CD4-positive, alpha-beta T cell treated with Interleukin-17A for 1 hour (primary cell): ENCODE measurements around the gene SLC25A44.

Experiments used
- DNase-seq: peaks from one replicate; pipeline ENCODE4 v3.0.0-alpha.2; 2020

SLC25A44 gene, protein sequence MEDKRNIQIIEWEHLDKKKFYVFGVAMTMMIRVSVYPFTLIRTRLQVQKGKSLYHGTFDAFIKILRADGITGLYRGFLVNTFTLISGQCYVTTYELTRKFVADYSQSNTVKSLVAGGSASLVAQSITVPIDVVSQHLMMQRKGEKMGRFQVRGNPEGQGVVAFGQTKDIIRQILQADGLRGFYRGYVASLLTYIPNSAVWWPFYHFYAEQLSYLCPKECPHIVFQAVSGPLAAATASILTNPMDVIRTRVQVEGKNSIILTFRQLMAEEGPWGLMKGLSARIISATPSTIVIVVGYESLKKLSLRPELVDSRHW

DNA sequence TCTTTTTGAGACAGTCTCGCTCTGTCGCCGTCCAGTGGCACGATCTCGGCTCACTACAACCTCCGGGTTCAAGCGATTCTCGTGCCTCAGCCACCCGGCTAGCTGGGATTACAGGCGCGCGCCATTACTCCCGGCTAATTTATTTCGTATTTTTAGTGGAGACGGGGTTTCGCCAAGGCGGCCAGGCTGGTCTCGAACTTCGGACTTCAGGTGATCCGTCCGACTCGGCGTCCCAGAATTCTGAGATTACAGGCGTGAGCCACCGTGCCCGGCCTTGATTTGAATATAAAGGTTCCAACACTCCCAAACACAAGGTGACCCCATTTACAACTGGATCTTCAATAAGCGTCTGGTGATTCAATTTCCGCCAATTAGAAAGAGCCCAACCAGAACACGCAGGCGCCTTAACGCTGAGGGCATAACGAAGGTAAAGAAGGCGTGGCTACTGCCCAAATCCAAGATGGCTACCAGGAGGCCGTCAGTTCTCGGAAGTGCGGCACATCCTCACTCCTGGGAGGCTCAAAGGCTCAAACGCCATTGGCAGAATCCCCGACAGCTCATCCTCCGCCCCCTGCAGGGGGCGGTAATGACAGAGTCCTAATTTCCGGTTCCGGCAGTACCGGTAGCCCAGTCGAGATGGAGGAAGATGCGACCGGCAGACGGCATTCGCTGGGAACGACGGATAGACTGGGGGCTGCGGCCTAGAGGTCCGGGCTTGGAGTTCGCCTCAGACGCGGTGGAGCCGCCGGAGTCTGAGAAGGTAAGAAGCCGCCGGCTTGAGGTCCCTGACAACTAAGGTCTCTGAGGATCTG, at the start of gene SLC25A44:
TSS of gene SLC25A44 (plus strand) at position 617 of the 812 bp plus-strand sequence. CDS start 5,744 bp downstream, outside the sequence.
- peak; percentile 99 for DNase-seq

DNA sequence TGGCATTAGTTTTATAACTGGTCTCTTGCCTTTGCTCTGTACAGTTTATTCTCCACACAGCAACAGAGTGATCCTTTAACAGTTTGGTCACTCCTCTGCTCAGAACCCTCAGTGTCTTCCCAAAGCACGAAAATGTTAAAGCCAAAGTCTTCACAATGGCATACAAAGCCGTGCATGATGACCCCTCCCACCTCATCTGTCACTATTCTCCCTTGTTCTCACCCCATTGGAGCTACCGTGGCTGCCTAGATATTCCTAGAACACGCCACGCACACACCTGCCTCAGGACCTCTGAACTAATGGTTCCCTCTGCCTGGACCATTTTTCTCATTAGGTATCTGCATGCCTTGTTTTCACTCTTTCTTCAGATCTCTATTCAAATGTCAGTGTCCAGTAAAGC, 49.2 kb upstream of the SLC25A44 start:
- peak; percentile 52 for DNase-seq

DNA sequence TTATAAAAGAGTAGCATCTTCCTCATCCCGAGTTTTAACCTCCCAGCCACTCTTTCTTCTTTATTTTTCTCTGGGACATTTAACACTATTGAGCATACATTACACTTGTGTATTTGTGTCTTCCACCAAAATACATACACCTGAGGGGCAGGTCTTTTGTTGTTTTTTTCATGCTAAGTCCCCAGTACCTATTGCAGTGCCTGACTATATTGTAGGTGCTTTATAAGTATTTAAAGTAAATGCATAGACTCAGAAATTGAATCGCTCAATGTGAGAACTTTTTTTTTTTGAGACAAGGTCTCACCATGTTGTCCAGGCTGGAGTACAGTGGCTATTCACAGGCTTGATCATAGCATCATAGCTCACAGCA, 48.3 kb upstream of the SLC25A44 start:
- no peak for DNase-seq

DNA sequence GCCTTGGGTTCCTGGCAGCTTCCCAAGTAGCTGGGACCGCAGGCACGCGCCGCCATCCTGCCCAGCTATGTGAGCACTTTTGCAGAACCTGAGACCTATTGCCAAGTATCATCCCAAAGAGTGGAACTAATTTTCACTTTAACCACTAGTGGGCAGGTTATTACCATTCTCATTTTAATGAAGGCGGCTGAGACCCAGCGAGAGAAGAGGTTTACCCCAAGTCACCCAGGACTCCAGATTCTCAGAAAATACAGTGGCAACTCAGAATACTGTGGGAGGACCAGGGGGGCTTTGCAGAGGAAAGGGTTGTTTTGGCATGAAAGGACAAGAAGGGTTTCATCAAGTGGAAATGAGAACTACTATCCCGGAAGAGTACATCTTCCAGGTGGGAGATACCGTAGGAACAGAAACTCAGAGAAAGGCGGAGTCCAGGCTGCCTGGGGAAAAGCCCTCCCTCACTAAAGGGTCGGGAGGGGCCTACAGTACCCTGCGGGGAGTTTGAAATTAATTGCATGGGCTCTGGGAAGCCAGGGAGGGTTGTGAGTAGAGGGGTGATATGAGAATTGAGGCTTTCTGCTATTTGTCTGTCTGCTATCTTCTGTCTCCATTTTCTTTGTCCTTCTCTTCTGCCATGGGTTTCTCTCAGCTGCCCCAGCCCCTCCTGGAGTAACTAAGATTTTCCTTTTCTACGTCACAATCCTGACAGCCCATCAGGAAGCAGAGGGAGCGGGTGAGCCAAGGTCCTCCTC, 47.7 kb upstream of the SLC25A44 start:
- DNase-seq: peak; percentile 85

DNA sequence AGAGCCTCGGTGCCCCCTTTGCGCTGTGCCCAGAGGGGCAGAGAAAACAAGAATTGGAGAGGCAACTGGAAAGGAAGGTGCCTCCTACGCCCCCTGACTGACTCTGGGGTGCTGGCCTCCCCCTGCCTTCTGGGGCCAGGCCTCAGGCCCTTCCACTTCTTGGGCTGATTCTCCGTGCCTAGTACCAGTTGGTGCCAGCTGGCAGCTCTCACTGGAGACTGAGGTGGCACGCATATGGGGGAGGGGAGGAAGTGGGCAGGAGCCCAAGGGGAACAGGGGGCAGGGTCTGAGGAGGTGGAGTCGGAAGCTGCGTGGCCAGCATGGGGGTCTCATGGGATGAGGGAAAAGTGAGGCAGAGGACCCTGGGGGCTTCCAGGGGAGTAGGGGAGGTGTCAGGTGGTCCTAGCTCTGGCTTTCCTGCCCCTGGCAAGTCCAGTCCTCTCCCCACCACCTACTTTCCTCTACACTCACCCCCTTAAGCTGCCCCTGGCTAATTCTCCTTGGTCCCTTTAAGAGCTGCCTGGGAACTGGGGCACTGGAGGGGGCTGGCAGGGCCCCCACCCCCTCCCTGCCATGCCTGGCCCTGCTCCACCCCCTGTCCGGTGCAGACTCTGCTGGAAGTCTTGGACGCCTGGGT, 47.0 kb upstream of the SLC25A44 start:
- DNase-seq: peak; percentile 53

DNA sequence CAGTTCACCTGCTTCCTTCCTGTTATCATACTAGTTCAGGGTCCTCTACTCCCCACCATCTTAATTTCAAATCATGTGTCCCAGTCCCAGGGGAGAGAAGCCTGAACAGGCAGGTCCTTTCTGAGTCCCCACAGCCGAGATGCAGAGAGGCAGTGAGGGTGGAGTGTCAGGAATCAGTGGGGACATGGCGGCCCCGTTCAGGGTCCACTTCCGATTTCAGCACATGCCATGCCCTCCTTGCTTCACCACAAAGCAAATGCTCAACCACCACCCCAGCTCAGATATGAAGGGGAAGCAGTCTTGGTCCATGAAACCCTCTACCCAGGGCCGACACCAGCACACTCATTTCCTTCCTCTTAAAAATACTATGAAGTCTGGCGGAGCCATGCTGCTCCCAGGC, 45.7 kb upstream of the SLC25A44 start:
- DNase-seq: peak; percentile 52

DNA sequence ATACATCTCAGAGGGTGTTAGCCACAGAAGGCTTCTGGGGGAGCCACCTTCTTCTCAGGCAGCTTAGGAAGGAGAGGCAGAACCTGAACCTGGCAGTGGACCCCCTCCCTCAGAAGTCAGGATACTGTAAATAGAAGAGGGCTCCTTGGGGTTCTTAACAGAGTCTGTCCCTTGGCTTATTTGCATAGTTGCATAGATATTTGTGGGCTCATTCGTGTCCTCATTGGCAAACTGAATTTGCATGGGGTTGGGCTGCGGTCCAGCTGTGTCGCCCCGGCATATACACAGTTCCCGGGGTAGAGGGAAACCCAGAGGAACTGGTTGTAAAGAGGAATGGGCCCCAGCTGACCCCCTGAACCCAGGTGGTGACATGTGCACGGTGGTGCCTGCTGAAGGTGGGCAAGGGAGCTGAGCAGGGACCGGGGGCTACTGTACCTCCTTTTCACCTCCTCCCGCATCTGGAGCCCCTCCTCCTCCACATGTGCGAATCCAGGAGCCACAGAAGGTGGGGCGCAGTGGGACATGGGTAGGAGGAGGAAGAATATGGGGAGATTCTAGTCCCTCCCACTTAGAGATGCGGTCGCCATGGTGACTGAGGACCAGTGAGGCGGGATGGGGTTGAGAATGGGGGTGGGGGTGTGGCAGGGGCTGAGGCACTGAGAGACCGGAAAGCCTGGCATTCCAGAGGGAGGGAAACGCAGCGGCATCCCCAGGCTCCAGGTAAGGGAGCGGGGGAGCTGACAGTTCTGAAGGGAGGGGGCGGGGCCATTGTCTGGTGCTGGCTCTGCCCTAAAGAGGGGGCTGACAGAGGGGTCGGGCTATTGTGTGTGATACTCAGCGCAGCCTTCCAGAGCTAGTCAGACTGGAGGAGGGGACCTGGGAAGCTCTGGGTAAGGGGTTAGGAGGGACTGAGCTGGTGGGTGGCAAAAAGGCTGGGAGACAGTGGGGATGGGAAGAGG, 44.3 kb upstream of the SLC25A44 start:
- no peak for DNase-seq

DNA sequence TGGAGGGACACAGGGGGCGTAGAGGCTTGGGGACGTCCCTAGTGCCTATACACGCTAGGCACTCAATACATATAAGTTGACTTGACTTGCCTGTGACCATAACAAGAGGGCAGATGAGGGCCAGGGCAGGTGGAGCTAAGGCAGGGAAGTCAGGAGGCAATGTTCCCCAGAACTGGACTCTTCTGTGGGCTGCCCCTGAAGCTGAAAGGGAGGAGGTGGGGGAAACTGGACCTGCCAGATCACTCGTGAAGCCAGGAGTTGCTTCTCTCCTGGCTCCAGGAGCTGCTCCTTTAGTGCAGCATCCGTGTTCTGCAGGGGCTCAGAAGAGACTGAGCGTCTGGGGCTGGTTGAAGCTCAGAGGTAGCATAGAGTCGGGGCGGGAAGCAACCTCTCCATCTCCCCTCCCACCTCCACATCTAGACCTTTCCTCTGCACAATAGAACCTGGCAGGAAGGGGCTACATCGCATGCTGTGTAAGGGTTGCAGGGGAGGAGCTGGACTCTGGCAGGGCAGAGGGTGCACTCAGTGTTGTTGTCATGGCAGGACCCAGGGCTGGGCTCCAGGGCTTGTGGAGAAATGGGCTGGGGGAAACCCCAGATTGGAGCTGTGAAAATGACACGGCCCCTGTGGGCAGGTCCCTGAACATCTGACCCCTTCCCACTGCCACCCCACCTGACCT, 43.4 kb upstream of the SLC25A44 start:
- peak; percentile 39 for DNase-seq

DNA sequence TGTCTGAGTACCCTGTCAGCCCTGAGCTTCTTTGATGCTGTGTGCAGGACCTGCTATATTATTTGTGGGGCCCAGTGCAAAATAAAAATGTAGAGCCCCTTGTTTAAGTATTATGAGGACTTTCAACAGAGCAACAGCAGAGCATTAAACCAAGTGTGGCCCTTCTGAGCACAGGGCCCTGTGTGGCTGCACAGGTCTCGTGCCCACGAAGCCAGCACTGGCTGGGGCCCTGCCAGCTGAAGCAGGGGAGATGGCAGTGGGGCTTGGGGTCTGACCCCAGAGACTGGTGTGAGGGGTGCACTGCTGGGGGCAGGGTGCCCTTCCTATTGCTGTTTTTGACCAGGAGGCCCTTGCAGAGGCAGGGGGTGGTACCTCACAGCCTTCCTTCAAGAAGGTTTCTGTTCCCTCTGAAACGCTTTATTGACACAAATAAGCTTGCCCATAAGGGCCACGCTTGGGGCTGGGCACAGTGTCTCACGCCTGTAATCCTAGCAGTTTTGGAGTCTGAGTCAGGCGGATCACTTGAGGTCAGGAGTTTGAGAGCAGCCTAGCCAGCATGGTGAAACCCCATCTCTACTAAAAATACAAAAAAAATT, 42.7 kb upstream of the SLC25A44 start:
- peak; percentile 44 for DNase-seq

DNA sequence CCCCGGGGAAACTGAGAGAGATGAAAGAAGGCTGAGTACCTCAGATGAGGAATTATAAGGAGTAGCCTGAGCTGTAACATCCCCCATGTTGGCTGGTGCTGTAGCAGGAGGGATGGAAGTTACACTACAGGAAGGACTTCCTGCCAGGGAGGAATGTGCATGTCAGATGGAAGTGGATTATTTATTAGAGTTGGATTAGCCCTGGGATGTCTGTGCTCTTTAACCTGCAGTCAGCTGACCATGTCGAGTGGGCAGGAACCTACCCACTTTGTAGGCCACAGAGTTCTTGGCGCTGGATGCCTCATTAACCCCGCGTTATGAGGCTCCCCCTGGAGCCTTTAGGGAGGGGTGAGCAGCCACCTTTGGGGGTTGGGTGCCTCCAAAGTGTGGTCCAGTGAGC, 41.3 kb upstream of the SLC25A44 start:
- DNase-seq: no peak

DNA sequence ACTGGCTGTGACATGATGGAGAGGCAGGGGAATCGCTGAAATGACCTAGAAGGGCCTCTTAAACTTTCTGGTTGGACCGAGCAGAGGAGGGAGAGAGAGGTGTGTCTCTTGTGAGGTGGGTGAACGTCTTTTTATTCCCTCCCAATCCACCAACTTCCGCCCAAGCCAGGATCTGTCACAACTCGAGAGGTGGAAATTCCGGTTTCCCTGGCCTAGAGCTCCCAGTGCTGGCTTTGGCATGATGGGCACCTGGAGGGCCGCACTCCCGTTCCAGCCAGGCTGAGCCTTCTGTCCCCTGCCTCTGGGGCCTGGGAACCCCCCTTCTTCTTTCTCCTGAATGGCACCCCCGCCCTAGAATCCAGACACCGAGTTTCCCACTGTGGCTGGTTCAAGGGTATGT, 40.5 kb upstream of the SLC25A44 start, which contains the start of gene SEMA4A:
TSS of gene SEMA4A (plus strand) at position 224 of the 400 bp plus-strand sequence. CDS start 994 bp downstream, outside the sequence.
- DNase-seq: no peak

DNA sequence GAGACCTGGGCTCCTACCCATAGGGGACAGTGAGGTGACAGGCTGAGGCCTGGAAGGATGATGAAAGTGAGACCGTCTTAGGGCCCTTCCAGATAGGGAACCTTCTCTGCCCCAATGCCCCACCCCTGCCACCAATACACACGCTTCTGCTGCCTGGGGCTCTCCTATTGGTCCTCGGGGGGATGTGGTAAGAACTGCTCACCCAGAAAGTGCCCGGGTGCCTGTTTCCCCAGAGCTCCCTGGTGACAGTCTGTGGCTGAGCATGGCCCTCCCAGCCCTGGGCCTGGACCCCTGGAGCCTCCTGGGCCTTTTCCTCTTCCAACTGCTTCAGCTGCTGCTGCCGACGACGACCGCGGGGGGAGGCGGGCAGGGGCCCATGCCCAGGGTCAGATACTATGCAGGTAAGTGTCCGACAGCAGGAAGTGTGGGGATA, 39.6 kb upstream of the SLC25A44 start:
- peak; percentile 61 for DNase-seq

DNA sequence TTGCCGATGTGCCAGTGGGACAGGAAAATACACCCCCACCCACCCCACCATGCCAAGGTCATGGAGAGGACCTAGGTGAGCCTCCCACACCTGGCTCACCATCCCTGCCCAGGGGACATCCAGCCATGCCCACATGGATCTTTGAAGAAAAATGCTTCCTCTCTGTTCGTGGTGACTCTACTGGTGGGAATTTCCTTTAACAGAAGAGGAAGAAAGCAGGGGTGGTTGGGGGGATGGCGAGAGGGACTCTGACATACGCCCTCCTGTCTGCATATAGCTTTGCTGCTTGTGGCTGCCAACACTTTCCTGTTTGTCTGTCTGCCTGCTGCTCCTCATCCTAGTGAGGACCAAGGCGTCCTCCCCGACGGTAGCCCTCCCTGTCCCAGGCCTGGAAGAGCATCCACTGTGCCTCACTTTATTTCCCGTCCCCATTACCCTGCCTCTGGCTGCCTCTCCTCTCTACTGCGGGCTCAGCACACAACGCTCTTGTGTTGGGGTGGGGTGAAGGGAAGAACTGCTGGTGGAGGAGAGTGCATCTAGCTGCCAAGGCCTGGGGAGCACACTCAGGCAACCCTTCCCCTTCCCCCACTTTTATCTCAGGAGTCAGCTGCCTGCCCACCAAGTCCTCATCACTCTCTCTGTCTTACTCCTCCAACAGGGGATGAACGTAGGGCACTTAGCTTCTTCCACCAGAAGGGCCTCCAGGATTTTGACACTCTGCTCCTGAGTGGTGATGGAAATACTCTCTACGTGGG, 38.0 kb upstream of the SLC25A44 start:
- no peak for DNase-seq

DNA sequence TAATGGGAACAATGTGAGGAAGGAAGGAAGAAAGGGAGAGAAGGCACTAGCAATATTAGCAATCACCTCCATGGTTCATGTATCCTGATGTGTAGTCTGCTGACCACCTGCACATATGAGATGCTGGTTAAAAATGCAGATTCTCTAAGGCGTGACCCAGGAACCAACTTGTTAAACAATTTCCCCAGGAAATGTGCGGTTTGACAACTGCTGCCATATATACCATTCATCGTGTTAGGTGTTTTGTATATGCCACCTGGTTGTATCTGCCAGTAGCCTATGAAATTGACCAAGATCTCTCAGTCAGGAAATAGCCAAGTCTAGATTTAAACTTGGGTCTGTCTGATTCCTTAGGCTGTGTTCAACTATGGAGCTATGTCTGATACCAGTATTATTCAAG, 36.4 kb upstream of the SLC25A44 start:
- DNase-seq: peak; percentile 39

DNA sequence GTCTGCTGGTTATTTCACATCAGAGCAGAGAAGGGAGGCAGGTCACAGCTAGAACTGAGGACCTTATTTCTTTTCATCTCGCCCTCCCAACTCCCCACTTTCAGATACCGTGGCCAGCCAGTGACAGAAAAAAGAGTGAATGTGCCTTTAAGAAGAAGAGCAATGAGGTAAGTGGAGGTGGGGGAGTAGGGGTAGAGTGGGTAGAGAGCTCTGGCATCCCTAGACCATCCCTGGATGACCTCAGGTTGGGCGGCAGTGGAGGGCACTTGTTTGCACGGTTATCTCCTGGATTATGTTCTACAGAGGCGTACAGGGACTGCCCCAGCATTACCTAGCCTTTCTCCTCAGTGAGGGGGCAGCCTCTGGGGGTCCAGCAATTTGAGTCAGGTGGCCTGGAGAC, 35.9 kb upstream of the SLC25A44 start:
- DNase-seq: no peak

DNA sequence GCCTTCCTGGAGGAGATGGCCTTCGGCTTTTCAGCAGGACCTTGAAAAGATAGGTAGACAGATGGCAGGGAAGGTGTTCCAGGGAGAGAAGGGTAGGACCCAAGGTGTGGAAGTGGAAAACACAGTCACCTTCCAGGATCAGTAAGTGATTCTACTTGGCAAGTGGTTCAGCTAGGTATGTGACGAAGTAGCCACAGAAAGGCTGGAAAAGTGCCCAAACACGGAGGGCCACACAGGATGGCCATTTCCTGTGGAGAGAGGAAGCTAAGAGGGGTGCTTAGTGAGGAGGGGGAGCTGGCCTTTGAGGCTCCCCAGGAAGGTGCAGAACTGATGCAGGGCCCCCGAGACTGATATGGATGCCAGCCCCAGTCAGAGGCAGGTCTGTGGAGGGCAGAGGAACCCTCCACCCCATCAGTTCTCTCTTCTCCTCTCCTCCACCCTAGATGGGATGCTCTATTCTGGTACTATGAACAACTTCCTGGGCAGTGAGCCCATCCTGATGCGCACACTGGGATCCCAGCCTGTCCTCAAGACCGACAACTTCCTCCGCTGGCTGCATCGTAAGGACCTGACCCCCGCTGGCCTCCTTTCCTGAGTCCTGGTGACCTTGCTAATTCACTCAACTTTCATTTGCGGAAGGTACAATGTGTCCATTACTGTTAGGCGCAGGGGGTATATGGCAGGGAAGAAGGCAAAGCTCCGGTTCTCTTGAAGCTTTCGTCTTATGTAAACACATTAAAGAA, 33.7 kb upstream of the SLC25A44 start:
- DNase-seq: no peak

DNA sequence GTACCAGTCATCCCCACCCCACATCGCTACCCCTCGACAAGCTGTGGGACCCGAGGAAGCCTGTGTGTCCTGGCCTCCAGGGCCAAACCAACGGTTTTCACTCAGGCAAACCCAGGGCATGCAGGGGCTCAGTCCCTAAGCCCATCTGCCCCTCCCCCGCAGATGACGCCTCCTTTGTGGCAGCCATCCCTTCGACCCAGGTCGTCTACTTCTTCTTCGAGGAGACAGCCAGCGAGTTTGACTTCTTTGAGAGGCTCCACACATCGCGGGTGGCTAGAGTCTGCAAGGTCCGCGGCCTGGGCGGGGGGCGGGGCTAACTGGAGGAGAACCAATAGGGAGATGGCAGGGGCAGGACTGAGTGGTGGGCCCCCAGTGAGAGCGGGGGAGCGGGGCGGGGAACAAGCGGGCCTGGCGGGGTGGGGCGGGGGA, 33.1 kb upstream of the SLC25A44 start:
- DNase-seq: peak; percentile 77

DNA sequence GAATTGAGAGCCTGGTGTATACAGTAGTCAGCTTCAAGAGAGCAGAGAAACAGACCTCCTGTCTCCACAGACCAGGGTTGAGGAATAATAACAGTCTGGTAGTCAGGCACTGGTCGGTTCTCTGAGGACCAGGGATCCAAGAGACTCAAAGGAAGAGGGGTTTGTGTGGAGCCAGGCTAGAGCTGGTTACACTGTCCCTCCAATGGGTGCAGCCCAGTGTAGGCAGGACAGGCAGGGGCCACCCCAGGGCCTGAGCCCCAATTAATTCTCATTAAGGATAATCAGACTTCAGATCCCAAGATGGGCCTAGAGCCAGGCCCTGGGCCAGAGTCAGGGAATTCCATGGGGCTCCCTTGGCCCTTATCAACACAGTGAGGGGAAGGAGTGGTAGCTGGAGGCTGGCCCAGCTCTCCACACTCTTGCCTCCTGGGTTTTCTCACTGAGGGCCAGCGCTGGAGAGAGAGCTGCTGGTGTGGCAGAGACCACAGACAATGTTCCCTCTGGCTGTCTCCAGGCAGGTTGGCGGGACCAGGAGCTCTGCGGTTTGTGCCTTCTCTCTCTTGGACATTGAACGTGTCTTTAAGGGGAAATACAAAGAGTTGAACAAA, 31.4 kb upstream of the SLC25A44 start:
- no peak for DNase-seq

DNA sequence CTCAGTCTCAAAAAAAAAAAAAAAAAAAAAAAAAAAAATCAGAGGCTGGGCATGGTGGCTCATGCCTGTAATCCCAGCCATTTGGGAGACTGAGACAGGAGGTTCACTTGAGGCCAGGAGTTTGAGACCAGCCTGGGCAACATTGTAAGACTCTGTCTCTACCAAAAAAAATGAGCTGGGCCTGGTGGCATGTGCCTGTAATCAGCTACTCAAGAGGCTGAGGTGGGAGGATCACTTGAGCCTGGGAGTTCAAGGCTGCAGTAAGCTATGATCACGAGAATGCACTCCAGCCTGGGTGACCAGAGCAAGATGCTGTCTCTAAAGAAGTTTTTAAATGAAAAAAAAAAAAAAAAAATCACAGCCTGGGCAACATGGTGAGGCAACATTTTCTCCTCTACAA, 30.2 kb upstream of the SLC25A44 start:
- no peak for DNase-seq
